Right lobe of liver (tissue), 4 donors: ENCODE results near the gene ATP6V0A1.

Experiments used
- CTCF ChIP-seq, 4 donors: fragments of 200-600 bp in 3 of 4; fragments of 450-650 bp in 1 of 4; IDR thresholded peaks; one replicate each; pipeline versions ENCODE4 v1.5.1 to v1.8.0; 2016 to 2022; ENCODE audit warnings: antibody characterized with exemption in 4 of 4, mild to moderate bottlenecking in 2 of 4
- POLR2A ChIP-seq: fragments of 450-650 bp; IDR thresholded peaks from one replicate; pipeline ENCODE4 v1.6.1; 2017; ENCODE audit warnings: antibody characterized with exemption, mild to moderate bottlenecking
- donor health status: DM: no; HTN: no; CAD: no.
- donor health status: DM: no; HTN: no; CAD: no.
- donor health status: DM: no; HTN: yes; CAD: no.

DNA sequence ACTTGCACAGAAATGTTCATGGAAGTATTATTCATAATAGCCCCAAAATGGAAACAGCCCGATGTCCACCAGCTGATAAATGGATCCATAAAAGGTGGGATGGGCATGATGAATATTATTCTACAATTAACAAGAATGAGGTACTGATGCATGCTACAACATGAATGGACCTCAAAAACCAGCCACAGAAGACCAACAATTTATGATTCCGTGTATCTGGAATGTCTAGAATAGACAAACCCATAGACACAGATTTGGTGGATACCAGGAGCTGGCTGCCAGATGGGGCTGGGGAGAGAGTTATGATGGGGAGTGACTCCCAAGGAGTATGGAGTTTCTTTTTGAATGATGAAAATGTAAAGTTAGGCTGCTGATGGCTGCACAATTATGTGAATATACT lies 66.5 kb downstream of the ATP6V0A1 start:
- TF ChIP-seq CTCF (IDR thresholded peaks at IDR 0.05) (no peak), POLR2A (no peak)
